Suprapubic skin (tissue), 4 donors: ENCODE measurements around the gene SELENOI. TPM values are rescaled to one million over a fixed set of nuclear protein-coding genes. Genes with fewer than 3 reads are reported as not detected.
"Not testable (repeated sequence)": the region's sequence is repeated elsewhere in the genome, so short reads cannot be mapped to it uniquely, and the experiment has no call there.

Source experiments
- DNase-seq, 2 donors: peaks; one replicate each; pipeline ENCODE4 v3.0.0-alpha.2; 2019; ENCODE audit warnings: low spot score in 2 of 2
- H3K27ac ChIP-seq: fragments of 200-600 bp; sonication (generic); one replicate; pipeline ENCODE4 v1.5.1; 2019
- H3K27me3 ChIP-seq: fragments of 200-600 bp; sonication (generic); one replicate; pipeline ENCODE4 v1.5.1; 2019
- H3K36me3 ChIP-seq: fragments of 200-600 bp; sonication (generic); one replicate; pipeline ENCODE4 v1.5.1; 2019
- H3K4me1 ChIP-seq: fragments of 200-600 bp; sonication (generic); one replicate; pipeline ENCODE4 v1.5.1; 2019
- H3K4me3 ChIP-seq: fragments of 200-600 bp; sonication (generic); one replicate; pipeline ENCODE4 v1.5.1; 2019; ENCODE audit warnings: mild to moderate bottlenecking
- H3K9me3 ChIP-seq: fragments of 200-600 bp; sonication (generic); one replicate; pipeline ENCODE4 v1.5.1; 2019
- EP300 ChIP-seq: sonication (generic); formaldehyde crosslinking; IDR thresholded peaks from one replicate; pipeline ENCODE4 v1.6.1; 2017; ENCODE audit warnings: antibody characterized with exemption
- POLR2A ChIP-seq, 2 donors: fragments of 450-650 bp; IDR thresholded peaks; one replicate each; pipeline ENCODE4 v1.6.1; 2017; ENCODE audit warnings: antibody characterized with exemption in 2 of 2, mild to moderate bottlenecking in 2 of 2, moderate library complexity in 2 of 2
- POLR2AphosphoS5 ChIP-seq, 3 donors: sonication (generic); formaldehyde crosslinking; IDR thresholded peaks; one replicate each; pipeline ENCODE4 v1.6.1; 2017; ENCODE audit warnings: antibody characterized with exemption in 3 of 3
- WGBS: methylation state at CpG from one replicate; pipeline ENCODE4 v1.1.5; 2018; 5-methylcytosine and 5-hydroxymethylcytosine counted together
- total RNA-seq, 4 donors: library from RNA; depleted of rRNA; stranded (reverse); fragments of >200 nt; gene quantifications; one replicate each; pipeline ENCODE4 v1.1.0, GENCODE V29; 2016
- TF ChIP-seq, protein P1 (sequence below), 2 donors: fragments of 200-600 bp in 1 of 2; fragments of 450-650 bp in 1 of 2; sonication (generic) in 1 of 2; IDR thresholded peaks; one replicate each; pipeline ENCODE4 v1.5.1; 2016 to 2019; ENCODE audit warnings: antibody characterized with exemption in 2 of 2, mild to moderate bottlenecking in 1 of 2, moderate library complexity in 1 of 2

The SELENOI gene
- total RNA-seq, 4 donors from 2014 or later, result 23.1 to 41.9 (median 39.4) TPM

DNA sequence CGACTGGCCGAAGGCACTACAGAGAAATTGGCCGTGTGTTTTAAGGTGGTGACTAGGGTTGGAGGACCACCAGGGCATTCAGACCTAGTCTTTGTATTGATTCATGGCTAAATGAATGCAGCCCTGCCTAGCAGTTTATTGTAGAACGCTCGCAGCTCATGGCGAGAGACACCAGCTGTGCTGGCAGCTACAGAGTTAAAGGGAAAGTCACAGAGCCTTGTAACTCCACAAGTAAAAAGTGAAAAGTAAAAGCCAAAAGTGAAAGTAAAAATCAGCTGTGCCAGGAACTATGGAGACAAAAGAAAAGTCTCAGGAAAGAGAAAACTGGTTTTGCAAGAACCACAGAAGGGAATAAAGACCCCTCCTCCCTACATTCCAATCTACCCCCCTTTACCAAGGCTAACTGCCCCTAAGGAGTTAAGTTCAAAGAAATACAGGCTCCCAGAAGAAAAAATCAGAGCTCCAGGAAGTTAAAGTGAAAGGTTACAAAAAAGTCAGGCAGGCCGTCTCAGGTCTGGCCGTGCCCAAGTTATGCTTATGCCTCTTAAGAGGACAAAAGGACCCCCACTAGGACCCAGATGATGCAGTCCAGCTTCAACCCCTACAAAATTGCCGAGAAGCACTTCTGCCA lies 46.4 kb upstream of the SELENOI start:
- no peak for DNase-seq
- Histone ChIP-seq H3K4me3 (peak overlapping the region; percentile 66), H3K27me3 (no peaks in the 10 kb centered on the region), H3K4me1 (peaks cover 49% of the 10 kb centered on the region), H3K27ac (peak overlapping the region; percentile 87), H3K9me3 (no peaks in the 10 kb centered on the region), H3K36me3 (no peaks in the 10 kb centered on the region)
- WGBS, result 1% methylated on average over 9 of the region's 9 CpGs
- TF ChIP-seq, protein P1, sequence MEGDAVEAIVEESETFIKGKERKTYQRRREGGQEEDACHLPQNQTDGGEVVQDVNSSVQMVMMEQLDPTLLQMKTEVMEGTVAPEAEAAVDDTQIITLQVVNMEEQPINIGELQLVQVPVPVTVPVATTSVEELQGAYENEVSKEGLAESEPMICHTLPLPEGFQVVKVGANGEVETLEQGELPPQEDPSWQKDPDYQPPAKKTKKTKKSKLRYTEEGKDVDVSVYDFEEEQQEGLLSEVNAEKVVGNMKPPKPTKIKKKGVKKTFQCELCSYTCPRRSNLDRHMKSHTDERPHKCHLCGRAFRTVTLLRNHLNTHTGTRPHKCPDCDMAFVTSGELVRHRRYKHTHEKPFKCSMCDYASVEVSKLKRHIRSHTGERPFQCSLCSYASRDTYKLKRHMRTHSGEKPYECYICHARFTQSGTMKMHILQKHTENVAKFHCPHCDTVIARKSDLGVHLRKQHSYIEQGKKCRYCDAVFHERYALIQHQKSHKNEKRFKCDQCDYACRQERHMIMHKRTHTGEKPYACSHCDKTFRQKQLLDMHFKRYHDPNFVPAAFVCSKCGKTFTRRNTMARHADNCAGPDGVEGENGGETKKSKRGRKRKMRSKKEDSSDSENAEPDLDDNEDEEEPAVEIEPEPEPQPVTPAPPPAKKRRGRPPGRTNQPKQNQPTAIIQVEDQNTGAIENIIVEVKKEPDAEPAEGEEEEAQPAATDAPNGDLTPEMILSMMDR (IDR thresholded peaks at IDR 0.05), result no peak
- TF ChIP-seq POLR2A (IDR thresholded peaks at IDR 0.05) (no peak), POLR2AphosphoS5 (IDR thresholded peaks at IDR 0.05) (no peak), EP300 (no peak)

DNA sequence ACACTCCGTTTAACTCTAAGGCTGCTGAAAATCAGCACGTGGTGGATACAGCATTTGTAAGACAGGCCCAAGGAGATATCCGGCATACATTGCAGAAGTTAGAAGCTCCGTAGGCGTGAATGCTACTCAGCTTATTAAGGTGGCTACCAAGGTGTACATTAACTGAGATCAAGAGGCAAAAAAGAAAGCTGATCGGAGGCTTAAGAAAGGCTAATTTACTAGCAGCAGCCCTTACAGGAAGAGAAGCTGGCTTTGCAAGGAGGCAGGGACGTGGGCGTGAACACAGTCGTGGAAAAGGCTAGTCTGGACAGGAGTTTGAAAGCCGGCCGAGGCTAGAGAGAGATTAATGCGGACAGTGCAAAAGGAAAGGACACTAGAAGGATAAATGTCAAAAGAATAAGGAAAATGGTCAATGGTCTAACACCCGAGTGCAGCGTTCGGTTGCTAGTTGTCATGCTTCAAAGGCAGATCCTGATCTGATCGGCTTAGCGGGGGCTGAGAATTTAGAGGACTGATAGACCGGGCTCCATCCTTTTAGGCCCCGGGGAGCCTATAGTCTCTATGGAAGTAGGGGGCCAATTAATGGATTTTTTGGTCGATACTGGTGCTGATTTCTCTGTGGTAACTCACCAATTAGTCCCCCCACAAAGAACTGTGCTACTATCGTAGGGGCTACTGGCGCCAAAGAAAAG lies 45.6 kb upstream of the SELENOI start:
- H3K4me3 ChIP-seq, result peak overlapping the region; percentile 66
- 32% methylated on average over 22 of the region's 22 CpGs for WGBS
- no peaks in the 10 kb centered on the region for H3K27me3 ChIP-seq
- H3K4me1 ChIP-seq, result peaks cover 51% of the 10 kb centered on the region
- no peak for TF ChIP-seq POLR2A (IDR thresholded peaks at IDR 0.05)
- TF ChIP-seq POLR2AphosphoS5 (IDR thresholded peaks at IDR 0.05), result no peak
- no peak for TF ChIP-seq EP300
- TF ChIP-seq, protein P1 (IDR thresholded peaks at IDR 0.05), result no peak
- H3K9me3 ChIP-seq, result no peaks in the 10 kb centered on the region
- H3K27ac ChIP-seq, result peak overlapping the region; percentile 87
- no peaks in the 10 kb centered on the region for H3K36me3 ChIP-seq
- DNase-seq, result no peak

DNA sequence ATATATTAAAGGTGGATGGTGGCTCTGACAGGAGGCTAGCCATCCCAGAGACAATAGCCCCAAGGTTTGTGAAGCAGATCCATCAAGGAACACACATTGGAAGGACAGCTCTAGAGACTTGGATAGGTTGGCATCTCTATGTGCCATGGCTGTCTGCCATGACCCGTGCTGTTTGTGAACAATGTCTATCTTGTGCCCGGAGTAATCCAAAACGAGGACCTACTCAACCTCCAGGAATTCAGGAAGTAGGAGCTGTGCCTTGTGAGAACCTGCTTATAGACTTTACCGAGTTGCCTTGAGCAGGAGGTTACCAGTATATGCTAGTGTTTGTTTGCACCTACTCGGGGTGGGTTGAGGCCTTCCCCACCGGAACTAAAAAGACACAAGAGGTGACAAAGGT lies 43.1 kb upstream of the SELENOI start:
- DNase-seq, result no peak
- Histone ChIP-seq H3K4me3 (no peak overlapping the region), H3K27me3 (no peaks in the 10 kb centered on the region), H3K36me3 (no peaks in the 10 kb centered on the region), H3K27ac (no peak overlapping the region), H3K9me3 (no peaks in the 10 kb centered on the region), H3K4me1 (peaks cover 52% of the 10 kb centered on the region)
- no peak for TF ChIP-seq EP300
- TF ChIP-seq, protein P1 (IDR thresholded peaks at IDR 0.05), result no peak
- WGBS, result 45% methylated on average over 6 of the region's 6 CpGs

DNA sequence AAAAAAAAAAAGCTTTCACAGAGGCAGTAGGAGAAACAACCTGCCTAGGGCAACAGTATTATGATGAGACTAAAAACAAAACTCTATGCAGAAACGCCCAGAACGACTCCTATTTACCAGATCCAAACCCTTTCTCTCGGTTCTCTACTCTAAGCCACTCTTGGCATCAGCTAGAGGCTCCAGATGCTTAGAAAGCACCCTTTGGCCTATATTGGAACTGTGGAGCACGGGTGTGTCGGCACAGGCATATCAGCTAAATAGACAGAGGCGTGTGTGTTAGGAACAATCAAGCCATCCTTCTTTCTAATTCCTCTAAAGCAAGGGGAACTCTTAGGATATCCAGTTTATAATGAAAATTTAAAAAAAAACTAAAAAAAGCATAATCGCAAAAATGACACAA lies 40.8 kb upstream of the SELENOI start:
- not testable (repeated sequence) for H3K36me3 ChIP-seq, DNase-seq, H3K27me3 ChIP-seq, H3K4me3 ChIP-seq, H3K9me3 ChIP-seq, H3K27ac ChIP-seq
- 33% methylated on average over 7 of the region's 7 CpGs for WGBS
- peaks cover 29% of the 10 kb centered on the region for H3K4me1 ChIP-seq

DNA sequence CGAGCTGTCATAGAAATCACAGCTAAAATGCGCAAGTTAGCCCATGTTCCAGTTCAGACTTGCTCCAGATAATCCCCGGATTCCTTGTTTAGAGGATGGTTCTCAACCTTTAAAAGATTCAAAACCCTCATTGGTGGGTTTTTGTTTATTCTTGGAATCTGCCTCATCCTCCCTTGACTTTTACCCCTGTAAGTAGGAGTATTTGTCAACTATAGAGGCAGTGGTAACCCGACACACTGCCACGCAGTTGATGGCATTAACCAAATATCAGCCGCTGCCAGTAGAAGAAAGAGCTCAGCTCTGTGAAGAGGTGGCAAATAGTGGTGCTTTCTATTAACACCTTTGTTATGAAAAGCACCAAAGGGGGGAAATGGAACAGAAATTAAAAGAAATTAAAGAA lies 40.4 kb upstream of the SELENOI start:
- no peaks in the 10 kb centered on the region for H3K27me3 ChIP-seq
- no peak for DNase-seq
- H3K4me1 ChIP-seq, result peaks cover 25% of the 10 kb centered on the region
- no peak overlapping the region for H3K27ac ChIP-seq
- no peak overlapping the region for H3K4me3 ChIP-seq
- H3K9me3 ChIP-seq, result no peaks in the 10 kb centered on the region
- no peaks in the 10 kb centered on the region for H3K36me3 ChIP-seq
- WGBS, result 44% methylated on average over 6 of the region's 6 CpGs
- no peak for TF ChIP-seq POLR2AphosphoS5 (IDR thresholded peaks at IDR 0.05)
- TF ChIP-seq, protein P1 (IDR thresholded peaks at IDR 0.05), result no peak
- TF ChIP-seq EP300, result no peak
- TF ChIP-seq POLR2A (IDR thresholded peaks at IDR 0.05), result no peak
